HG03135 (cell line): ENCODE data around the gene PLEKHN1.

Experiments
- ATAC-seq: cut with Tn5 transposase; IDR thresholded peaks from one replicate; pipeline ENCODE4 v1.9.1; 2021; ENCODE audit warnings: mild to moderate bottlenecking, moderate library complexity; ENCODE audit not compliant: unreplicated experiment

PLEKHN1 gene

DNA sequence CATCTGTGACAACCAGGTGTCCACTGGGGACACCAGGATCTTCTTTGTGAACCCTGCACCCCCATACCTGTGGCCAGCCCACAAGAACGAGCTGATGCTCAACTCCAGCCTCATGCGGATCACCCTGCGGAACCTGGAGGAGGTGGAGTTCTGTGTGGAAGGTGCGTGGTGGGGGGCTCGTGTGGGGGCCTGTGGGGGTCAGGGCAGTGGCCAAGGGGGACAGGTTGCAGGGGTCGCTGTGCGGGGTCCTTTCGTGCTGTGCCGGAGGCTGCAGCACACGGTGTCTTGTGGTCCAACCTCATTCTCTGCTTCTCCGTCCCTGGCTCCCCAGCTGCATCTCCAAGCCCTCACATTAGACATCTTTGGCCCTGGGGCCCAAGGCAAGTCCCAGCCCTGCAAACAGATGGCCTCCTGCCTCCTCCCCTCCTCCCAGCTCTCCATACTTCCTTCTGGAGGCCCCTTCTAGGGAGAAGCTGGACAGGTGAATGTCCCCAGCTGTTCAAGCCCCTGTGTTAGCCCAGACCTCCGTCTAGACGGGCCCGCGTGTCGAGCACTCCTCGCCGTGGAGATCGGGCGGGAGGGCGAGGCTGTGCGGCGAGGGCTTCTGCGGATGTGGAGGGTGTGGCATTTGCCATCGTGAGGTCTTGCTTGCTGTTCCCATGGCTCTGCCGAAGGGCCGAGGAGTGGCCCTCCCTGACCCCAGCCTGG is 56.2 kb downstream of the PLEKHN1 start:
- no peak for ATAC-seq

DNA sequence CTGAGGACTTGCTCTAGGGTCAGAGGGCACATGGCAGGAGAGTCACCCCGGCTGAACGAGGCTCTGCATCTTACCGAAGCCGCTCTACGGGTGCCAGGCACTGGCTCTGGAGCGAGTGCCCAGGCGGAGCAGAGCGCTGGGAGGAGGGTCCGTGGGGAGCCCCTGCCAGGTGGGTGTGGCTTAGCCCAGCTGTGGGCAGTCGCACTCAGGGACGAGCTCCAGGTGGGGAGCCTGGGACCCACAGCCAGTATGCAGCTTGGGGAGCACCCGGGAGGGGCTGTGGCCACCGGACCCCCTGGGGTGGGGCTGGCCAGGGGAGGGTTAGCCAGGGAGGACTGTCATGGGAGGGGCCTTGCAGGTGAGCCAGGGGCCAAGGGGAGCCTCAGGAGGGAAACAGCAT is 57.4 kb downstream of the PLEKHN1 start:
- ATAC-seq, result no peak

DNA sequence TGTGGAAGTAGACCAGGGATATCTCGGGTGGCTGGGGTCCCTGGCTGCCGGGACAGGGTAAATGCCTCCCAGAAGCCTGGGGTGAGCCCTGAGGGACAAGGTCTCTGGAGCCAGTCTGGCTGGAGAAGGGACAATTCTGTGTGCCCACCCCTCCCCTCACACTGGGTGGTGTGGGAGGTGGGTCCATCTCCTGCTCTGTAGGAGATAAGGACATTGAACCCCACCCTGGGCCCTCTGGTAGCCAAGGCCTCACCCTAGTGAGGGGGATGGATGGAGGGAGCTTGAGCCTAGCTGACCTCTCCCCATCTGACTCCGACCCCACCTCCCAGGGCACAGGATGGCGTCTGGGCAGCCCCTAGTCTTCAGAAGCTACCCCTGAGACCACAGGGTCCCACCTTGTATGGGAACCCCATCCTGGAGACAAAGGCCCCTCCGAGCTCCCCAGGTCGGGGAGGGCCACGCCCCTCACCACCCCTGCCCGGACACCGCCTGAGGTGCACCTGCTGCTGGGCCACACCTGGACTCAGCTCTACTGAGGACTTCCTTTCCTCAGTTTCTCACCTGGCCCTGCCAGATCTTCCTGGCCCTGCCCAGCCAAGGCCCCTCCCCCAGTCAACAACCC is 58.0 kb downstream of the PLEKHN1 start:
- no peak for ATAC-seq

DNA sequence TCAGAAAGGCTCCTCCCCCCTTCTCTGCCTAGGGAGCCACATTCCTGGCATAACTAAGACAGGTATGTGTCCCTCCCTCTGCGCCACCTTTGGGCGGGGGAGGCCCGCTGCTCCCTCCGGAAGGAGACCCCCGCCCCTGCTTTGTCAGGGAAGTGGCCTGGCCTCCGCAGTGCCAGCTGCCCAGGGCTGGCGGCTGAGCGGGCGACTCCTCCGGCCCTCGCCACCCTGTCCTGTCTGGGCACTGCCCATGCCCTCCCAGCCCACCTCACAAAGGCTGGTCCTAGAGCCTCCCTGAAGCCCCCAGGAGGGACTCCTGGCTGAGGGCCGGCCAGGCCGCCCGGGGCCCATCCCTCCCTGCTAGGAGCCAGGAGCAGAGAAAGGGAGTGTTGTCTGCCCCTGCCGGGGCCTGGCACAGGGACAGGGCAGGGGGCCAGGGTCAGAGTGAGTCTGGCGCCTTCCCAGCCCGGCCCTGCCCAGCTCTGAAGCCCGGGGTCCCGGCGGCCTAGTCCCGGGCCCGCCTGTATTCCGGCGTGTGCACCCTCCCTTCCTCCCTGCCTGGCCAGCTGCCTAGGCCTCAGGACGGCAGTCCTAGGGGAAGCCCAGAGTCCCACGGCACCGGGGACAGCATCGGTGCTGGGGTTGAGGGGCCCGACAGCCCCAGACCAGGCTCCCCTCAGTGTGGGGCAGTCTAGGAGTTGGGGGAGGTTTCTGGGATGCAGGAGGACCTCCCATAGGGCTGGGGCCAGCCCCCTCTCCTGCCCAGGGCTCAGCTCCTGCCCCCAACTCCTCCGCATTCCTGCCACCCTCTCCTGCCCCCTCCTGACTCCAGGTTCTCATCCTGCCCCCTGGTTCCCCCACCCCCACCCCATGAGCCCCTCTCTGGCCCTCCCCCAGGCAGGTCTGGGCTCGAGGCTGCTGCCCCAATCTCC is 58.8 kb downstream of the PLEKHN1 start:
- no peak for ATAC-seq
